GM12878 (cell line): ENCODE data around the gene UNC119. TPM values are rescaled to one million over a fixed set of nuclear protein-coding genes. Genes with fewer than 3 reads are reported as not detected.
A peak's percentile ranks its signal among the peaks of the same experiment; 100 is the strongest.

Source experiments
- ATAC-seq: fragments of 200-7000 bp; cut with Tn5 transposase; 3 replicates; pipeline ENCODE4 v1.9.1; 2020; ENCODE audit warnings: mild to moderate bottlenecking, moderate library complexity
- BruUV-seq: library from RNA; stranded (reverse); fragments of 400-500 nt; replicated peaks from 2 replicates; lab custom pipeline; 2021; lab: Mats Ljungman, UMichigan
- CTCF ChIA-PET: fragments of 300-600 bp; sonication (Branson Sonifier 250); formaldehyde crosslinking; extraction: SDS; loops from one replicate; lab custom pipeline; 2021; ENCODE audit warnings: inconsistent platforms; lab: Yijun Ruan, JAX
- POLR2A ChIA-PET: fragments of 350-600 bp; formaldehyde crosslinking; extraction: SDS; loops from one replicate; lab custom pipeline; 2021; ENCODE audit warnings: inconsistent platforms; lab: Charles Lee
- RAD21 ChIA-PET: fragments of 300-600 bp; sonication (Branson Sonifier 250); formaldehyde crosslinking; loops from one replicate; lab custom pipeline; 2023; ENCODE audit warnings: antibody characterized with exemption; ENCODE audit not compliant: unreplicated experiment; lab: Charles Lee
- SMC1A ChIA-PET: fragments of 300-600 bp; sonication (Branson Sonifier 250); formaldehyde crosslinking; loops from one replicate; lab custom pipeline; 2023; ENCODE audit not compliant: unreplicated experiment, uncharacterized antibody; lab: Charles Lee
- DNase-seq: peaks from one replicate; pipeline ENCODE4 v3.0.0-alpha.2; 2011; ENCODE audit warnings: low read depth, low spot score
- FAIRE-seq: peaks from 3 replicates; lab custom pipeline; 2011; peaks lifted over from hg19 to GRCh38; lab: Jason Lieb, UNC
- H2AFZ ChIP-seq: 2 replicates; pipeline ENCODE4 v1.6.0; 2011; ENCODE audit warnings: low read depth, low read length, control low read depth; ENCODE audit not compliant: control insufficient read depth
- H3K27ac ChIP-seq: 2 replicates; pipeline ENCODE4 v1.5.1; 2011; ENCODE audit warnings: control low read depth; ENCODE audit not compliant: control insufficient read depth, insufficient read depth
- H3K27me3 ChIP-seq, 2 experiments: replicated peaks in 1 of 2; 2 replicates each; pipeline versions ENCODE4 v1.6.0 to v1.6.1; 2011; ENCODE audit warnings: low read length in 1 of 2; ENCODE audit not compliant: control insufficient read depth in 2 of 2, insufficient read depth in 2 of 2
- H3K36me3 ChIP-seq, 2 experiments: 2 replicates each; pipeline ENCODE4 v1.5.1; 2011; ENCODE audit warnings: low read length in 1 of 2; ENCODE audit not compliant: control insufficient read depth in 2 of 2, insufficient read depth in 2 of 2
- H3K4me1 ChIP-seq: 2 replicates; pipeline ENCODE4 v1.6.1; 2011; ENCODE audit warnings: mild to moderate bottlenecking, low read length, moderate library complexity, mixed read lengths; ENCODE audit not compliant: control insufficient read depth, insufficient read depth
- H3K4me2 ChIP-seq: 2 replicates; pipeline ENCODE4 v1.6.0; 2011; ENCODE audit warnings: control low read depth; ENCODE audit not compliant: control insufficient read depth, insufficient read depth
- H3K4me3 ChIP-seq: fragments of 200-600 bp; sonication (generic); 2 replicates; pipeline ENCODE4 v1.5.1; 2016
- H3K79me2 ChIP-seq: 2 replicates; pipeline ENCODE4 v1.6.0; 2011; ENCODE audit warnings: low read length; ENCODE audit not compliant: control insufficient read depth, insufficient read depth
- H3K9ac ChIP-seq: 2 replicates; pipeline ENCODE4 v1.8.0; 2011; ENCODE audit warnings: low read length, control low read depth, mixed read lengths; ENCODE audit not compliant: control insufficient read depth, insufficient read depth
- H3K9me3 ChIP-seq: replicated peaks from 3 replicates; pipeline ENCODE4 v1.5.1; 2011; ENCODE audit warnings: mild to moderate bottlenecking, low read length; ENCODE audit not compliant: control insufficient read depth, insufficient read depth
- H4K20me1 ChIP-seq: 2 replicates; pipeline ENCODE4 v1.6.0; 2011; ENCODE audit not compliant: control insufficient read depth, insufficient read depth
- ATF7 ChIP-seq: fragments of 450-650 bp; IDR thresholded peaks from 2 replicates; pipeline ENCODE4 v1.6.1; 2016; ENCODE audit warnings: low read depth, mild to moderate bottlenecking
- BACH1 ChIP-seq: fragments of 450-650 bp; IDR thresholded peaks from 2 replicates; pipeline ENCODE4 v1.6.1; 2017; ENCODE audit warnings: mild to moderate bottlenecking, borderline replicate concordance
- BRCA1 ChIP-seq: IDR thresholded peaks from 2 replicates; pipeline ENCODE4 v1.6.1; 2011; ENCODE audit warnings: low read depth, low read length, improper control_type of control experiment
- ETV6 ChIP-seq, 2 experiments: fragments of 450-650 bp in 1 of 2; IDR thresholded peaks in 1 of 2; conservative IDR thresholded peaks in 1 of 2; 2 replicates each; pipeline ENCODE4 v1.6.1; 2014; ENCODE audit warnings: antibody characterized with exemption in 1 of 2, borderline replicate concordance in 1 of 2, low read depth in 1 of 2, mild to moderate bottlenecking in 1 of 2, moderate library complexity in 1 of 2
- GATAD2B ChIP-seq: fragments of 450-650 bp; conservative IDR thresholded peaks from 2 replicates; pipeline ENCODE4 v1.6.1; 2017; ENCODE audit warnings: low read depth, mild to moderate bottlenecking, moderate library complexity
- HDAC6 ChIP-seq: fragments of 200-600 bp; sonication (generic); IDR thresholded peaks from one replicate; pipeline ENCODE4 v1.8.0; 2017; ENCODE audit warnings: antibody characterized with exemption; ENCODE audit not compliant: unreplicated experiment
- IRF3 ChIP-seq: fragments of 450-650 bp; IDR thresholded peaks from 2 replicates; pipeline ENCODE4 v1.6.1; 2014; ENCODE audit warnings: mild to moderate bottlenecking
- KLF5 ChIP-seq: fragments of 450-650 bp; IDR thresholded peaks from 2 replicates; pipeline ENCODE4 v1.6.1; 2014; ENCODE audit warnings: mild to moderate bottlenecking; ENCODE audit not compliant: partially characterized antibody
- MXI1 ChIP-seq: fragments of 150-350 bp; IDR thresholded peaks from 2 replicates; pipeline ENCODE4 v1.6.1; 2011; ENCODE audit warnings: low read depth, mild to moderate bottlenecking, inconsistent platforms, low read length, improper control_type of control experiment
- NFIC ChIP-seq: IDR thresholded peaks from 2 replicates; pipeline ENCODE4 v1.6.1; 2012; ENCODE audit warnings: low read depth, mild to moderate bottlenecking, inconsistent platforms, low read length, moderate library complexity
- PML ChIP-seq: IDR thresholded peaks from 2 replicates; pipeline ENCODE4 v1.6.1; 2012; ENCODE audit warnings: low read length, inconsistent platforms
- SIN3A ChIP-seq: IDR thresholded peaks from 2 replicates; pipeline ENCODE4 v1.6.1; 2012; ENCODE audit warnings: low read depth, low read length, improper control_type of control experiment
- SMC3 ChIP-seq: IDR thresholded peaks from 2 replicates; pipeline ENCODE4 v1.6.1; 2011; ENCODE audit warnings: low read length, improper control_type of control experiment, borderline replicate concordance
- STAT3 ChIP-seq: IDR thresholded peaks from 2 replicates; pipeline ENCODE4 v1.6.1; 2011; ENCODE audit warnings: low read depth, low read length, improper control_type of control experiment
- TARDBP ChIP-seq: IDR thresholded peaks from 2 replicates; pipeline ENCODE4 v1.6.1; 2016; ENCODE audit warnings: borderline replicate concordance
- WGBS: methylation state at CpG from one replicate; pipeline ENCODE4 v1.1.6; 2016; ENCODE audit warnings: low lambda C conversion rate; ENCODE audit not compliant: insufficient replicate concordance, insufficient coverage; ENCODE audit errors: missing lambda C conversion rate; 5-methylcytosine and 5-hydroxymethylcytosine counted together
- in situ Hi-C: fragments of 300-500 bp; cut with MboI; formaldehyde crosslinking; loops from 9 replicates; pipeline ENCODE4 v1.14.3; 2018; ENCODE audit warnings: mixed read lengths
- intact Hi-C: fragments of 100-400 bp; cut with micrococcal nuclease; formaldehyde crosslinking; loops from one replicate; pipeline ENCODE4 v1.14.2; 2022; ENCODE audit not compliant: unreplicated experiment
- polyA plus RNA-seq, 11 experiments: library from polyadenylated mRNA; depleted of rRNA in 4 of 11; unstranded in 6 of 11; stranded (reverse) in 5 of 11; fragments of >200 nt; fragmentation: Nextera tagmentation in 4 of 11; fragmentation: Illumina TruSeq in 1 of 11; extraction: Ambion mirVana in 4 of 11; extraction: Trizol in 1 of 11; gene quantifications; 1 replicate in 1 of 11; 2 replicates in 10 of 11; pipeline versions ENCODE4 v1.2.1 to v1.2.3, GENCODE V29; 2011 to 2016; ENCODE audit warnings: inconsistent platforms in 2 of 11, missing spikeins in 2 of 11, low read depth in 1 of 11
- total RNA-seq, 4 experiments: library from RNA; depleted of rRNA in 3 of 4; stranded (reverse); fragments of >200 nt in 3 of 4; fragmentation: Illumina TruSeq in 1 of 4; extraction: Trizol in 1 of 4; gene quantifications; 2 replicates each; pipeline versions ENCODE4 v1.2.1 to v1.2.3, GENCODE V29; 2013 to 2021

The UNC119 gene
- total and polyA plus RNA-seq, 10 of the 15 experiments (the other 5 are each of a cell fraction or from before 2014, with no cell fraction given), result 2.7 to 436 (median 57.8) TPM

GRCh38 chr17:28572259-28573039, 20.0 kb upstream of the UNC119 start:
- BruUV-seq, result no TSS peak
- Histone ChIP-seq H3K36me3 (peaks cover 1 to 17% of the 10 kb centered on the region in 2 experiments; a peak in 1 of 4 replicates), H3K4me3 (peak overlapping the region; percentile 90; the same call in 1 of the 2 replicates), H4K20me1 (no peaks in the 10 kb centered on the region)
- intact Hi-C loops, result loop anchor here (5.0 kb wide), 1 partner anchor 50 kb away; no protein-coding TSS in a partner anchor
- FAIRE-seq, result no peak
- POLR2A ChIA-PET, result interaction anchor here (1.3 to 9.9 kb wide), 8 partner anchors 21 to 147 kb away, joined by 3 to 148 read pairs (median 12); partner anchors contain the start of genes RPL23A, SPAG5 and UNC119
- in situ Hi-C loops, result loop anchor here (25.0 kb wide), 1 partner anchor 1085 kb away; no protein-coding TSS in a partner anchor
- CTCF ChIA-PET, result interaction anchor here (1.2 to 6.6 kb wide), 3 partner anchors 24 to 88 kb away, joined by 4 to 83 read pairs (median 4); no protein-coding TSS in a partner anchor
- TF ChIP-seq STAT3, result no peak
- TF ChIP-seq MXI1, result no peak
- TF ChIP-seq PML, result no peak
- TF ChIP-seq KLF5, result no peak
- no peak for TF ChIP-seq NFIC
- no peak for TF ChIP-seq BRCA1
- no peak for TF ChIP-seq ETV6 (conservative IDR thresholded peaks at IDR 0.05 in 1 of 2, IDR thresholded peaks at IDR 0.05 in 1 of 2; ENCODE audit: borderline replicate concordance in 1 of 2, low read depth in 1 of 2)
- TF ChIP-seq ATF7, result no peak
- TF ChIP-seq HDAC6, result no peak
- TF ChIP-seq IRF3, result no peak
- TF ChIP-seq SMC3, result no peak
- TF ChIP-seq BACH1, result no peak
- TF ChIP-seq SIN3A, result no peak
- no peak for TF ChIP-seq GATAD2B
- TF ChIP-seq TARDBP, result no peak
- TF ChIP-seq, all 136 proteins: peak for 0
- Histone ChIP-seq H3K27ac (no peak overlapping the region), H3K4me2 (peak overlapping the region; percentile 84), H3K79me2 (peaks cover 58% of the 10 kb centered on the region), H2AFZ (no peak overlapping the region), H3K27me3 (no peaks in the 10 kb centered on the region), H3K4me1 (peaks cover 20% of the 10 kb centered on the region), H3K9ac (peak overlapping the region; percentile 90), H3K9me3 (no peaks in the 10 kb centered on the region)
- no peak for ATAC-seq
- no peak for DNase-seq
- ChIA-PET SMC1A (interaction anchor here (0.9 to 8.3 kb wide), 6 partner anchors 15 to 71 kb away, joined by 3 to 89 read pairs (median 10); no protein-coding TSS in a partner anchor), RAD21 (interaction anchor here (0.9 to 7.1 kb wide), 6 partner anchors 20 to 72 kb away, joined by 4 to 102 read pairs (median 12); partner anchors contain the start of genes BLTP2, SPAG5 and UNC119)
- 77% methylated on average over 5 of the region's 5 CpGs for WGBS
